H1 (cell line): ENCODE measurements around the gene ITGB1BP1. TPM values are rescaled to one million over a fixed set of nuclear protein-coding genes. Genes with fewer than 3 reads are reported as not detected.

Source experiments
- CTCF ChIA-PET: fragments of 300-600 bp; sonication (Branson Sonifier 250); formaldehyde crosslinking; loops from one replicate; lab custom pipeline; 2021; ENCODE audit not compliant: partially characterized antibody; lab: Charles Lee
- POLR2A ChIA-PET: fragments of 300-600 bp; sonication (Branson Sonifier 250); formaldehyde crosslinking; loops from one replicate; lab custom pipeline; 2021; ENCODE audit warnings: inconsistent platforms; ENCODE audit not compliant: partially characterized antibody; lab: Charles Lee
- DNase-seq, 2 experiments: peaks; one replicate each; pipeline versions ENCODE4 v3.0.0 to v3.0.0-alpha.2; 2010 to 2022; ENCODE audit warnings: low spot score in 2 of 2, low read depth in 1 of 2, mixed read lengths in 1 of 2
- FAIRE-seq: peaks from 2 replicates; lab custom pipeline; 2011; peaks lifted over from hg19 to GRCh38; lab: Jason Lieb, UNC
- H2AFZ ChIP-seq: 2 replicates; pipeline ENCODE4 v1.8.1; 2012; ENCODE audit warnings: low read length, inconsistent platforms
- H2AK5ac ChIP-seq: 2 replicates; pipeline ENCODE4 v1.6.1; 2013; ENCODE audit warnings: low read depth, low read length
- H2BK120ac ChIP-seq: replicated peaks from 2 replicates; pipeline ENCODE3; 2013; ENCODE audit warnings: low read depth, low read length, inconsistent platforms
- H2BK12ac ChIP-seq: 2 replicates; pipeline ENCODE4 v1.6.1; 2013; ENCODE audit warnings: low read depth, low read length
- H2BK15ac ChIP-seq: 2 replicates; pipeline ENCODE4 v1.6.1; 2013; ENCODE audit warnings: low read length
- H2BK20ac ChIP-seq: 2 replicates; pipeline ENCODE4 v1.6.1; 2013; ENCODE audit warnings: low read length
- H2BK5ac ChIP-seq: 2 replicates; pipeline ENCODE4 v1.6.1; 2013; ENCODE audit warnings: low read depth, low read length
- H3K14ac ChIP-seq: 2 replicates; pipeline ENCODE4 v1.6.1; 2013; ENCODE audit warnings: inconsistent platforms; ENCODE audit not compliant: insufficient read length
- H3K18ac ChIP-seq: 2 replicates; pipeline ENCODE4 v1.6.1; 2013; ENCODE audit warnings: low read length; ENCODE audit errors: extremely low read depth
- H3K23ac ChIP-seq: 2 replicates; pipeline ENCODE4 v1.6.1; 2013; ENCODE audit warnings: inconsistent platforms; ENCODE audit not compliant: insufficient read length
- H3K23me2 ChIP-seq: 2 replicates; pipeline ENCODE4 v1.6.1; 2013; ENCODE audit warnings: low read depth, low read length
- H3K27ac ChIP-seq: 2 replicates; pipeline ENCODE4 v1.6.1; 2011; ENCODE audit warnings: low read depth, low read length, inconsistent platforms
- H3K27me3 ChIP-seq, 4 experiments: replicated peaks in 1 of 4; 1 replicate in 1 of 4; 2 replicates in 3 of 4; pipeline versions ENCODE4 v1.6.1 to v1.8.1; 2011 to 2013; ENCODE audit warnings: low read length in 3 of 4, mild to moderate bottlenecking in 3 of 4, inconsistent platforms in 2 of 4, mixed read lengths in 2 of 4, moderate library complexity in 1 of 4; ENCODE audit not compliant: control insufficient read depth in 3 of 4, insufficient read depth in 3 of 4; ENCODE audit errors: extremely low read depth in 1 of 4
- H3K36me3 ChIP-seq, 4 experiments: 2 replicates each; pipeline versions ENCODE4 v1.6.1 to v1.8.1; 2011 to 2013; ENCODE audit warnings: mild to moderate bottlenecking in 4 of 4, low read length in 3 of 4, moderate library complexity in 2 of 4, control low read depth in 1 of 4, inconsistent platforms in 1 of 4; ENCODE audit not compliant: insufficient read depth in 4 of 4, control insufficient read depth in 2 of 4
- H3K4ac ChIP-seq: replicated peaks from 2 replicates; pipeline ENCODE3; 2013; ENCODE audit warnings: low read length, low read depth, mixed read lengths, inconsistent platforms; ENCODE audit not compliant: insufficient read length
- H3K4me1 ChIP-seq, 4 experiments: replicated peaks in 1 of 4; 1 replicate in 1 of 4; 2 replicates in 3 of 4; pipeline versions ENCODE4 v1.6.1 to v1.8.1; 2011 to 2013; ENCODE audit warnings: low read length in 3 of 4, inconsistent platforms in 2 of 4, mixed read lengths in 1 of 4; ENCODE audit not compliant: insufficient read depth in 4 of 4, control insufficient read depth in 3 of 4
- H3K4me2 ChIP-seq, 2 experiments: 2 replicates each; pipeline versions ENCODE4 v1.6.1 to v1.8.1; 2011 to 2013; ENCODE audit warnings: low read depth in 2 of 2, low read length in 2 of 2, control low read depth in 1 of 2, inconsistent platforms in 1 of 2, mild to moderate bottlenecking in 1 of 2; ENCODE audit not compliant: insufficient read depth in 1 of 2
- H3K4me3 ChIP-seq, 4 experiments: fragments of 200-600, 300-600 bp in 1 of 4; sonication (generic), shearing (Covaris generic), sonication (Bioruptor Twin) in 1 of 4; 2 replicates each; pipeline versions ENCODE4 v1.5.1 to v1.8.1; 2011 to 2016; ENCODE audit warnings: low read length in 4 of 4, low read depth in 3 of 4, control low read depth in 2 of 4, inconsistent platforms in 2 of 4, mild to moderate bottlenecking in 2 of 4, mixed read lengths in 1 of 4, moderate library complexity in 1 of 4; ENCODE audit not compliant: insufficient read depth in 2 of 4; ENCODE audit errors: extremely low read depth in 1 of 4
- H3K56ac ChIP-seq: replicated peaks from 2 replicates; pipeline ENCODE3; 2013; ENCODE audit warnings: low read depth, mild to moderate bottlenecking, mixed read lengths, low read length, inconsistent platforms; ENCODE audit not compliant: insufficient read length
- H3K79me1 ChIP-seq: 2 replicates; pipeline ENCODE4 v1.6.1; 2013; ENCODE audit warnings: low read depth, low read length, control low read depth
- H3K79me2 ChIP-seq, 2 experiments: 2 replicates each; pipeline versions ENCODE4 v1.6.1 to v1.8.1; 2012 to 2013; ENCODE audit warnings: low read length in 2 of 2, mild to moderate bottlenecking in 2 of 2, inconsistent platforms in 1 of 2; ENCODE audit not compliant: insufficient read depth in 2 of 2, control insufficient read depth in 1 of 2
- H3K9ac ChIP-seq, 4 experiments: replicated peaks in 1 of 4; 1 replicate in 1 of 4; 2 replicates in 3 of 4; pipeline versions ENCODE4 v1.6.1 to v1.8.1; 2011 to 2013; ENCODE audit warnings: low read depth in 3 of 4, low read length in 3 of 4, control low read depth in 2 of 4, mild to moderate bottlenecking in 2 of 4, moderate library complexity in 2 of 4, inconsistent platforms in 1 of 4; ENCODE audit errors: extremely low read depth in 1 of 4
- H3K9me3 ChIP-seq, 2 experiments: 2 replicates each; pipeline versions ENCODE4 v1.6.1 to v1.8.1; 2012 to 2013; ENCODE audit warnings: mild to moderate bottlenecking in 2 of 2, moderate library complexity in 2 of 2, control low read depth in 1 of 2, inconsistent platforms in 1 of 2, low read depth in 1 of 2, low read length in 1 of 2, mixed read lengths in 1 of 2; ENCODE audit not compliant: insufficient read depth in 2 of 2
- H4K20me1 ChIP-seq, 2 experiments: replicated peaks in 1 of 2; 2 replicates each; pipeline versions ENCODE3 to v1.8.1; 2011 to 2013; ENCODE audit warnings: inconsistent platforms in 2 of 2, low read length in 2 of 2, mild to moderate bottlenecking in 1 of 2; ENCODE audit not compliant: insufficient read depth in 2 of 2, control insufficient read depth in 1 of 2
- H4K5ac ChIP-seq: 2 replicates; pipeline ENCODE4 v1.6.1; 2013; ENCODE audit warnings: low read length, low read depth, mixed read lengths, inconsistent platforms; ENCODE audit not compliant: insufficient read length
- H4K8ac ChIP-seq: 2 replicates; pipeline ENCODE4 v1.8.0; 2013; ENCODE audit warnings: mild to moderate bottlenecking, moderate library complexity, low read length, inconsistent platforms; ENCODE audit not compliant: insufficient read depth; ENCODE audit errors: extremely low read depth
- H4K91ac ChIP-seq: replicated peaks from 2 replicates; pipeline ENCODE3; 2013; ENCODE audit warnings: low read length, mixed read lengths, inconsistent platforms; ENCODE audit not compliant: insufficient read length
- CBX5 ChIP-seq: fragments of 300-800, 300-1000 bp; sonication (generic); IDR thresholded peaks from 2 replicates; pipeline ENCODE4 v1.7.1; 2016; ENCODE audit warnings: antibody characterized with exemption, low read length, low read depth
- CHD1 ChIP-seq: IDR thresholded peaks from 2 replicates; pipeline ENCODE4 v1.6.1; 2012; ENCODE audit warnings: low read depth, low read length, improper control_type of control experiment
- CTCF ChIP-seq, 3 experiments: IDR thresholded peaks; 1 replicate in 2 of 3; 2 replicates in 1 of 3; pipeline versions ENCODE4 v1.5.1 to v1.6.1; 2011; ENCODE audit warnings: low read length in 3 of 3, mild to moderate bottlenecking in 3 of 3, inconsistent platforms in 2 of 3, low read depth in 1 of 3, moderate library complexity in 1 of 3; ENCODE audit not compliant: insufficient read depth in 1 of 3; ENCODE audit errors: control extremely low read depth in 1 of 3
- EGR1 ChIP-seq: IDR thresholded peaks from 2 replicates; pipeline ENCODE4 v1.6.1; 2011; ENCODE audit warnings: low read depth, low read length, borderline replicate concordance
- FOSL1 ChIP-seq: IDR thresholded peaks from 2 replicates; pipeline ENCODE4 v1.6.1; 2011; ENCODE audit warnings: mild to moderate bottlenecking, low read depth, low read length, moderate library complexity; ENCODE audit not compliant: insufficient read depth
- GABPA ChIP-seq: IDR thresholded peaks from 2 replicates; pipeline ENCODE4 v1.6.1; 2011; ENCODE audit warnings: mild to moderate bottlenecking, low read length, moderate library complexity, borderline replicate concordance; ENCODE audit not compliant: insufficient read depth
- JUN ChIP-seq: IDR thresholded peaks from 2 replicates; pipeline ENCODE4 v1.6.1; 2011; ENCODE audit warnings: low read depth, mild to moderate bottlenecking, improper control_type of control experiment, low read length
- SRF ChIP-seq: IDR thresholded peaks from 2 replicates; pipeline ENCODE4 v1.6.1; 2011; ENCODE audit warnings: mild to moderate bottlenecking, low read depth, low read length, moderate library complexity
- TEAD4 ChIP-seq: IDR thresholded peaks from 2 replicates; pipeline ENCODE4 v1.6.1; 2012; ENCODE audit warnings: low read depth, low read length, inconsistent platforms, mixed read lengths
- WGBS, 2 experiments: shearing (Covaris generic) in 1 of 2; methylation state at CpG; one replicate each; pipeline versions ENCODE4 v1.1.6 to v1.1.7; 2013 to 2015; ENCODE audit warnings: low lambda C conversion rate in 2 of 2, mixed read lengths in 2 of 2, inconsistent platforms in 1 of 2, low coverage in 1 of 2, missing lambda C conversion rate in 1 of 2; ENCODE audit not compliant: insufficient replicate concordance in 2 of 2, insufficient coverage in 1 of 2, insufficient read length in 1 of 2; ENCODE audit errors: extremely low coverage in 1 of 2, missing lambda C conversion rate in 1 of 2; 5-methylcytosine and 5-hydroxymethylcytosine counted together
- polyA plus RNA-seq, 7 experiments: library from polyadenylated mRNA; depleted of rRNA in 3 of 7; stranded (reverse) in 5 of 7; unstranded in 2 of 7; fragments of >200 nt in 5 of 7; fragments of 200-250 nt in 2 of 7; gene quantifications; 1 replicate in 5 of 7; 2 replicates in 1 of 7; 4 replicates in 1 of 7; pipeline versions ENCODE4 v1.2.1 to v1.2.3, GENCODE V29; 2011 to 2013; ENCODE audit warnings: missing spikeins in 2 of 7, mixed read lengths in 2 of 7
- total RNA-seq: library from RNA; stranded (reverse); fragmentation: NEBNext Ultra II Directional; extraction: Animal tissue kit (Norgen Biotek cat#: 25700); gene quantifications from 2 replicates; pipeline ENCODE4 v1.2.1, GENCODE V29; 2021

ITGB1BP1 gene
- total and polyA plus RNA-seq, 2 of the 8 experiments (the other 6 are each of a cell fraction or from before 2014, with no cell fraction given) = 16.1 to 45.4 TPM

DNA sequence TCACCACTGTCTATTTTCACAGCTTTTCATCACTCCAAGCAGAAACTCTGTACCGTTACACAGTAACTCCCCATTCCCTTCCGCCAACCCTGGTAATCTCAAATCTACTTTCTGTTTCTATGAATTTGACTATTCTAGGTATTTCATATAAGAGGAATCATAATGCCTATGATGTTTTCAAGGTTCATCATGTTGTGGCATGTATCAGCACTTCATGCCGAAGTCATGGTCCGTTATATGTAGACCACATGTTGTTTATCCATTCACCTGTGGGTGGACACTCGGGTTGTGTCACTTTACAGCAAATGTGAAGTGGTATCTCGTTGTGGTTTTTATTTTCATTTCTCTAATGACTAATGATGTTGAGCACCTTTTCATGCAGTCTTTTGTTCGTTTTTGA, 21.8 kb upstream of the ITGB1BP1 start:
- Histone ChIP-seq H2AFZ (no peak overlapping the region), H3K23ac (no peak overlapping the region), H3K23me2 (no peaks in the 10 kb centered on the region), H3K36me3 (peaks cover 8 to 72% (median 45%) of the 10 kb centered on the region in 4 experiments), H2BK12ac (no peak overlapping the region), H3K4ac (no peak overlapping the region), H2AK5ac (no peak overlapping the region), H3K79me1 (no peaks in the 10 kb centered on the region; the same call in 1 of the 2 replicates), H2BK20ac (no peak overlapping the region), H3K9ac (no peak overlapping the region), H3K56ac (no peak overlapping the region), H2BK15ac (no peak overlapping the region), H4K8ac (no peak overlapping the region), H3K4me3 (no peak overlapping the region), H3K79me2 (no peaks in the 10 kb centered on the region), H2BK120ac (no peak overlapping the region), H3K27ac (no peak overlapping the region), H3K27me3 (no peaks in the 10 kb centered on the region; a peak in 1 of 7 replicates), H4K20me1 (peaks cover 0 to 3% of the 10 kb centered on the region in 2 experiments), H4K5ac (no peak overlapping the region), H3K4me2 (no peak overlapping the region), H3K4me1 (no peaks in the 10 kb centered on the region), H3K14ac (no peak overlapping the region), H2BK5ac (no peak overlapping the region), H3K9me3 (no peaks in the 10 kb centered on the region)
- CTCF ChIA-PET = interaction anchor here (1.2 kb wide), 1 partner anchor 9 kb away, joined by 3 read pairs; no protein-coding TSS in a partner anchor
- POLR2A ChIA-PET = no interaction called here
- DNase-seq = no peak
- FAIRE-seq = no peak
- WGBS, 2 experiments = 93% methylated on average over 7 of the region's 7 CpGs; no CpG with 5 or more reads in 1 of the 2 experiments
- no peak for TF ChIP-seq CHD1
- no peak for TF ChIP-seq CBX5
- no peak for TF ChIP-seq TEAD4
- TF ChIP-seq FOSL1 = no peak
- TF ChIP-seq GABPA = no peak
- TF ChIP-seq CTCF (IDR thresholded peaks at IDR 0.05; ENCODE audit: control extremely low read depth in 1 of 3, insufficient read depth in 1 of 3, low read depth in 1 of 3, low read length in 3 of 3) = no peak
- TF ChIP-seq SRF = no peak
- TF ChIP-seq EGR1 = no peak
- TF ChIP-seq JUN = no peak
- TF ChIP-seq, all 59 proteins: peak for 0
- Histone ChIP-seq H4K91ac (no peak overlapping the region), H3K18ac (no peak overlapping the region)
